Liver (tissue), 2 donors: ENCODE data around the gene ZBTB47.

ENCODE experiments used
- RAD21 ChIP-seq, 2 donors: IDR thresholded peaks; 2 replicates each; pipeline ENCODE4 v1.6.1; 2016; ENCODE audit warnings: antibody characterized with exemption in 2 of 2, mild to moderate bottlenecking in 2 of 2
- TAF1 ChIP-seq: conservative IDR thresholded peaks from 2 replicates; pipeline ENCODE4 v1.6.1; 2016; ENCODE audit warnings: antibody characterized with exemption, mild to moderate bottlenecking
- donor health status: healthy.

GRCh38 chr3:42682301-42683070, 29.0 kb downstream of the ZBTB47 start:
- TF ChIP-seq RAD21 (IDR thresholded peaks at IDR 0.05), result no peak
- no peak for TF ChIP-seq TAF1
